Panc1 (cell line): ENCODE measurements around the gene IL19. TPM values are rescaled to one million over a fixed set of nuclear protein-coding genes. Genes with fewer than 3 reads are reported as not detected.

ENCODE experiments used
- ATAC-seq: fragments of 200-7000 bp; cut with Tn5 transposase; 2 replicates; pipeline ENCODE4 v1.9.1; 2020; ENCODE audit warnings: mild to moderate bottlenecking, moderate library complexity
- BruUV-seq: library from RNA; stranded (reverse); fragments of 400-500 nt; replicated peaks from 2 replicates; lab custom pipeline; 2021; lab: Mats Ljungman, UMichigan
- CTCF ChIA-PET: fragments of 300-600 bp; sonication (Branson Sonifier 250); formaldehyde crosslinking; loops from one replicate; lab custom pipeline; 2022; ENCODE audit warnings: antibody characterized with exemption; lab: Charles Lee
- POLR2A ChIA-PET: fragments of 300-600 bp; sonication (Branson Sonifier 250); formaldehyde crosslinking; loops from one replicate; lab custom pipeline; 2022; ENCODE audit warnings: antibody characterized with exemption; lab: Charles Lee
- DNase-seq: peaks from one replicate; pipeline ENCODE4 v3.0.0-alpha.2; 2010; ENCODE audit warnings: low read depth, low spot score
- H3K27ac ChIP-seq: 2 replicates; pipeline ENCODE4 v1.5.1; 2011; ENCODE audit warnings: mild to moderate bottlenecking, low read length, inconsistent platforms
- H3K27me3 ChIP-seq: fragments of 200-500 bp; sonication (Bioruptor generic); 2 replicates; pipeline ENCODE4 v1.6.0; 2014; ENCODE audit warnings: low read length, inconsistent platforms; ENCODE audit not compliant: control insufficient read depth, insufficient read depth
- H3K36me3 ChIP-seq: fragments of 200-500 bp; sonication (Bioruptor generic); 2 replicates; pipeline ENCODE4 v1.5.1; 2014; ENCODE audit warnings: inconsistent platforms, mild to moderate bottlenecking, low read length, moderate library complexity; ENCODE audit not compliant: control insufficient read depth, insufficient read depth
- H3K4me1 ChIP-seq: 2 replicates; pipeline ENCODE4 v1.5.1; 2011; ENCODE audit warnings: inconsistent platforms, mild to moderate bottlenecking, low read length, moderate library complexity; ENCODE audit not compliant: control insufficient read depth, insufficient read depth
- H3K4me3 ChIP-seq, 2 experiments: 2 replicates each; pipeline ENCODE4 v1.5.1; 2011 to 2012; ENCODE audit warnings: low read depth in 2 of 2, low read length in 2 of 2, mild to moderate bottlenecking in 2 of 2, inconsistent platforms in 1 of 2, moderate library complexity in 1 of 2
- H3K9me3 ChIP-seq: fragments of 200-500 bp; sonication (Bioruptor generic); 2 replicates; pipeline ENCODE4 v1.5.1; 2014; ENCODE audit warnings: low read depth, mild to moderate bottlenecking, inconsistent platforms, low read length, moderate library complexity; ENCODE audit not compliant: control insufficient read depth, insufficient read depth
- POLR2AphosphoS5 ChIP-seq: IDR thresholded peaks from 2 replicates; pipeline ENCODE4 v1.6.1; 2012; ENCODE audit warnings: mild to moderate bottlenecking, low read depth, low read length, moderate library complexity
- SIN3A ChIP-seq: IDR thresholded peaks from 2 replicates; pipeline ENCODE4 v1.6.1; 2012; ENCODE audit warnings: low read depth, mild to moderate bottlenecking, low read length, moderate library complexity, borderline replicate concordance; ENCODE audit not compliant: insufficient read depth
- TCF7L2 ChIP-seq: IDR thresholded peaks from 2 replicates; pipeline ENCODE4 v1.6.1; 2011; ENCODE audit warnings: mild to moderate bottlenecking, low read depth, low read length, inconsistent platforms
- in situ Hi-C: cut with HindIII; loops from 2 replicates; pipeline ENCODE4 v1.10.0; 2016; ENCODE audit warnings: low sequenced_read_pairs, low pct_unique_long_range_greater_than_20kb
- intact Hi-C: fragments of 100-400 bp; cut with micrococcal nuclease; formaldehyde crosslinking; loops from one replicate; pipeline ENCODE4 v1.10.0; 2022; ENCODE audit not compliant: unreplicated experiment
- total RNA-seq: library from RNA; stranded (reverse); gene quantifications from one replicate; pipeline ENCODE4 v1.2.1, GENCODE V29; 2021; ENCODE audit not compliant: unreplicated experiment
- TF ChIP-seq, protein P1 (sequence below): fragments of 450-650 bp; IDR thresholded peaks from 2 replicates; pipeline ENCODE4 v1.5.1; 2017; ENCODE audit warnings: mild to moderate bottlenecking
- TF ChIP-seq, protein P2 (sequence below), 2 experiments: IDR thresholded peaks; 2 replicates each; pipeline ENCODE4 v1.6.1; 2011 to 2012; ENCODE audit warnings: low read depth in 2 of 2, control low read depth in 1 of 2, low read length in 1 of 2, mild to moderate bottlenecking in 1 of 2, moderate library complexity in 1 of 2; ENCODE audit not compliant: insufficient read depth in 1 of 2

Gene IL19
- total RNA-seq, 1 experiment from 2014 or later = not detected

DNA sequence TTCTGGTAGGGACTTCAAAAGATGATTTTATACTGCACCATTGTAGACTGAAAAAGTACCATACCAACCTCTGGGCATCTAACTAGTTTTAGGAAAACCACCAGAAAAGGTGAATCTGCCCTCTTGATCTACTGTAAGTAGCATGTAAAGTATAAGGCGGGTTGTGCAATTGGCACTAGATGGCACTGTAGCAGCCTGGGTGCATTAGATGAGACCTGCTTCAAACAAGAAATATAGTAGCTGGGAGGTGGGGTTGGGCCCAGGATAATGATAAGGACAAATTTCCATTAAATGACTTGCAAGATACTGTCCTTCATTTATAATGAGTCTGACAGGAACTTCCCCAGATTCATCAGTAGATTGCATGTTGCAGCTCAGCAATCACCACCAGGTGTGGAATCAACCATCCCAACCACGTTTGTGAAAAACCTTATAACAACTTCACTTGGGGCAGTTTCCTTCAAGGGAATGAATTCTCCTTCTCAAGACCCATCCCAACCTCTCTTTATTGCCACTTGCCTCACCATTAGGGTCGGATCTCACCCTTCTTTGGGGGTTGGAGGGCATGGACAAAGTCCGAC is 39.0 kb downstream of the IL19 start:
- ATAC-seq (no peak), DNase-seq (peak; percentile 15)
- intact Hi-C loops (no loop called here), in situ Hi-C loops (no loop called here)
- Histone ChIP-seq H3K27me3 (peaks cover 10% of the 10 kb centered on the region), H3K4me1 (no peaks in the 10 kb centered on the region), H3K27ac (no peak overlapping the region), H3K9me3 (no peaks in the 10 kb centered on the region), H3K4me3 (no peak overlapping the region), H3K36me3 (no peaks in the 10 kb centered on the region)
- no peak for TF ChIP-seq TCF7L2
- TF ChIP-seq, protein P1, sequence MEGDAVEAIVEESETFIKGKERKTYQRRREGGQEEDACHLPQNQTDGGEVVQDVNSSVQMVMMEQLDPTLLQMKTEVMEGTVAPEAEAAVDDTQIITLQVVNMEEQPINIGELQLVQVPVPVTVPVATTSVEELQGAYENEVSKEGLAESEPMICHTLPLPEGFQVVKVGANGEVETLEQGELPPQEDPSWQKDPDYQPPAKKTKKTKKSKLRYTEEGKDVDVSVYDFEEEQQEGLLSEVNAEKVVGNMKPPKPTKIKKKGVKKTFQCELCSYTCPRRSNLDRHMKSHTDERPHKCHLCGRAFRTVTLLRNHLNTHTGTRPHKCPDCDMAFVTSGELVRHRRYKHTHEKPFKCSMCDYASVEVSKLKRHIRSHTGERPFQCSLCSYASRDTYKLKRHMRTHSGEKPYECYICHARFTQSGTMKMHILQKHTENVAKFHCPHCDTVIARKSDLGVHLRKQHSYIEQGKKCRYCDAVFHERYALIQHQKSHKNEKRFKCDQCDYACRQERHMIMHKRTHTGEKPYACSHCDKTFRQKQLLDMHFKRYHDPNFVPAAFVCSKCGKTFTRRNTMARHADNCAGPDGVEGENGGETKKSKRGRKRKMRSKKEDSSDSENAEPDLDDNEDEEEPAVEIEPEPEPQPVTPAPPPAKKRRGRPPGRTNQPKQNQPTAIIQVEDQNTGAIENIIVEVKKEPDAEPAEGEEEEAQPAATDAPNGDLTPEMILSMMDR = peak; percentile 67
- BruUV-seq = no TSS peak
- POLR2A ChIA-PET = no interaction called here
- CTCF ChIA-PET = interaction anchor here (0.6 kb wide), 1 partner anchor 64 kb away, joined by 8 read pairs; no protein-coding TSS in a partner anchor

DNA sequence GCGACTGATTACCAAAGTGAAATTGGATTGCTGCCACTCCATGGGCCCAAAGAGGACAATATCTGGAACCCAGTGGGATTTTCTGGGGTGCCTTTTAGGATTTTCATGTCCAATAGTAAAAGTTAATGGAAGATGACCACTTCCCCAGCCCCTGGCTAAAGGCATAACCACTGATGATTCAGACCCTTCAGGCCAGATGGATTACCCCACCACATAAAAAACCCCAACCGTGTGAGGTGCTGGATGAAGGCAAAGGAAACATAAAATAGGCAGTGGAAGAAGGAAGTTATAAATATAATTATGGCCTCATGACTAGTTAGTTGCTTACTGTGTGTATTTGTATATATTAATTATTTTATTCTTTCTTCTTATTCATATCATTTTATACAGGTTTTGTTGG is 41.9 kb downstream of the IL19 start:
- H3K4me3 ChIP-seq = no peak overlapping the region
- peaks cover 2% of the 10 kb centered on the region; the same call in 1 of the 2 replicates for H3K27me3 ChIP-seq
- H3K36me3 ChIP-seq = no peaks in the 10 kb centered on the region
- no TSS peak for BruUV-seq
- TF ChIP-seq POLR2AphosphoS5 (no peak), SIN3A (no peak), TCF7L2 (no peak)
- TF ChIP-seq, protein P2, sequence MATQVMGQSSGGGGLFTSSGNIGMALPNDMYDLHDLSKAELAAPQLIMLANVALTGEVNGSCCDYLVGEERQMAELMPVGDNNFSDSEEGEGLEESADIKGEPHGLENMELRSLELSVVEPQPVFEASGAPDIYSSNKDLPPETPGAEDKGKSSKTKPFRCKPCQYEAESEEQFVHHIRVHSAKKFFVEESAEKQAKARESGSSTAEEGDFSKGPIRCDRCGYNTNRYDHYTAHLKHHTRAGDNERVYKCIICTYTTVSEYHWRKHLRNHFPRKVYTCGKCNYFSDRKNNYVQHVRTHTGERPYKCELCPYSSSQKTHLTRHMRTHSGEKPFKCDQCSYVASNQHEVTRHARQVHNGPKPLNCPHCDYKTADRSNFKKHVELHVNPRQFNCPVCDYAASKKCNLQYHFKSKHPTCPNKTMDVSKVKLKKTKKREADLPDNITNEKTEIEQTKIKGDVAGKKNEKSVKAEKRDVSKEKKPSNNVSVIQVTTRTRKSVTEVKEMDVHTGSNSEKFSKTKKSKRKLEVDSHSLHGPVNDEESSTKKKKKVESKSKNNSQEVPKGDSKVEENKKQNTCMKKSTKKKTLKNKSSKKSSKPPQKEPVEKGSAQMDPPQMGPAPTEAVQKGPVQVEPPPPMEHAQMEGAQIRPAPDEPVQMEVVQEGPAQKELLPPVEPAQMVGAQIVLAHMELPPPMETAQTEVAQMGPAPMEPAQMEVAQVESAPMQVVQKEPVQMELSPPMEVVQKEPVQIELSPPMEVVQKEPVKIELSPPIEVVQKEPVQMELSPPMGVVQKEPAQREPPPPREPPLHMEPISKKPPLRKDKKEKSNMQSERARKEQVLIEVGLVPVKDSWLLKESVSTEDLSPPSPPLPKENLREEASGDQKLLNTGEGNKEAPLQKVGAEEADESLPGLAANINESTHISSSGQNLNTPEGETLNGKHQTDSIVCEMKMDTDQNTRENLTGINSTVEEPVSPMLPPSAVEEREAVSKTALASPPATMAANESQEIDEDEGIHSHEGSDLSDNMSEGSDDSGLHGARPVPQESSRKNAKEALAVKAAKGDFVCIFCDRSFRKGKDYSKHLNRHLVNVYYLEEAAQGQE (IDR thresholded peaks at IDR 0.05; ENCODE audit: insufficient read depth in 1 of 2, low read depth in 2 of 2, low read length in 1 of 2) = no peak
- TF ChIP-seq, protein P1 = no peak
- no peaks in the 10 kb centered on the region for H3K4me1 ChIP-seq
- POLR2A ChIA-PET = no interaction called here
- DNase-seq = no peak
- in situ Hi-C loops = no loop called here
- intact Hi-C loops = no loop called here
- H3K27ac ChIP-seq = no peak overlapping the region
- H3K9me3 ChIP-seq = no peaks in the 10 kb centered on the region
- ATAC-seq = no peak
- CTCF ChIA-PET = no interaction called here
